K562 (cell line): ENCODE measurements around the gene MECR. TPM values are rescaled to one million over a fixed set of nuclear protein-coding genes. Genes with fewer than 3 reads are reported as not detected.
A peak's percentile ranks its signal among the peaks of the same experiment; 100 is the strongest.

ENCODE experiments used
- AFF1 ChIP-seq, 2 experiments: fragments of 450-650 bp; IDR thresholded peaks; 2 replicates each; pipeline ENCODE4 v1.6.1; 2018; ENCODE audit warnings: mild to moderate bottlenecking in 2 of 2, low read depth in 1 of 2; ENCODE audit not compliant: partially characterized antibody in 2 of 2
- CHAMP1 ChIP-seq: fragments of 450-650 bp; IDR thresholded peaks from 2 replicates; pipeline ENCODE4 v1.6.1; 2016; ENCODE audit warnings: mild to moderate bottlenecking
- ELK3 ChIP-seq: fragments of 450-650 bp; formaldehyde crosslinking; IDR thresholded peaks from 2 replicates; pipeline ENCODE4 v1.4.0; 2020; ENCODE audit warnings: mild to moderate bottlenecking
- GABPB1 ChIP-seq: sonication (generic); formaldehyde crosslinking; IDR thresholded peaks from 2 replicates; pipeline ENCODE4 v1.8.0; 2022; ENCODE audit warnings: mild to moderate bottlenecking, missing genetic modification reagents
- GATA2 ChIP-seq: sonication (generic); formaldehyde crosslinking; IDR thresholded peaks from 2 replicates; pipeline ENCODE4 v1.4.0; 2020; ENCODE audit warnings: mild to moderate bottlenecking, missing genetic modification reagents
- MEIS2 ChIP-seq: fragments of 450-650 bp; IDR thresholded peaks from 2 replicates; pipeline ENCODE4 v1.6.1; 2014; ENCODE audit warnings: mild to moderate bottlenecking; ENCODE audit not compliant: partially characterized antibody
- MYBL2 ChIP-seq, 2 experiments: fragments of 450-650 bp in 1 of 2; sonication (generic) in 1 of 2; formaldehyde crosslinking in 1 of 2; IDR thresholded peaks; 2 replicates each; pipeline versions ENCODE4 v1.6.1 to v1.8.1; 2017 to 2022; ENCODE audit warnings: borderline replicate concordance in 1 of 2, inconsistent platforms in 1 of 2, low read depth in 1 of 2, mild to moderate bottlenecking in 1 of 2, missing genetic modification reagents in 1 of 2, moderate library complexity in 1 of 2
- PYGO2 ChIP-seq: fragments of 450-650 bp; IDR thresholded peaks from 2 replicates; pipeline ENCODE4 v1.6.1; 2016; ENCODE audit warnings: mild to moderate bottlenecking, missing genetic modification characterization, moderate library complexity, missing compliant biosample characterization
- SMARCE1 ChIP-seq: fragments of 450-650 bp; IDR thresholded peaks from 2 replicates; pipeline ENCODE4 v1.7.1; 2016; ENCODE audit warnings: mild to moderate bottlenecking
- SNIP1 ChIP-seq: fragments of 450-650 bp; IDR thresholded peaks from 2 replicates; pipeline ENCODE4 v1.7.1; 2017; ENCODE audit warnings: low read depth, mild to moderate bottlenecking
- STAT5A ChIP-seq: IDR thresholded peaks from 2 replicates; pipeline ENCODE4 v1.6.1; 2012; ENCODE audit warnings: low read length, inconsistent platforms, borderline replicate concordance
- TCF3 ChIP-seq: sonication (generic); formaldehyde crosslinking; IDR thresholded peaks from 2 replicates; pipeline ENCODE4 v1.4.0; 2020; ENCODE audit warnings: mild to moderate bottlenecking, missing genetic modification reagents
- TGIF2 ChIP-seq: sonication (generic); formaldehyde crosslinking; IDR thresholded peaks from 2 replicates; pipeline ENCODE4 v1.8.1; 2022; ENCODE audit warnings: mild to moderate bottlenecking, missing genetic modification reagents, moderate library complexity
- TOE1 ChIP-seq, 2 experiments: fragments of 450-650 bp in 1 of 2; sonication (generic) in 1 of 2; formaldehyde crosslinking in 1 of 2; IDR thresholded peaks; 2 replicates each; pipeline versions ENCODE4 v1.7.1 to v1.8.0; 2016 to 2022; ENCODE audit warnings: borderline replicate concordance in 2 of 2, mild to moderate bottlenecking in 2 of 2, antibody characterized with exemption in 1 of 2, inconsistent platforms in 1 of 2, low read depth in 1 of 2, missing genetic modification reagents in 1 of 2, moderate library complexity in 1 of 2
- TRIM24 ChIP-seq, 2 experiments: fragments of 450-650 bp; IDR thresholded peaks; 2 replicates each; pipeline ENCODE4 v1.6.1; 2016
- ZEB2 ChIP-seq: fragments of 450-650 bp; IDR thresholded peaks from 2 replicates; pipeline ENCODE4 v1.6.1; 2016
- ZNF561 ChIP-seq: fragments of 450-650 bp; formaldehyde crosslinking; conservative IDR thresholded peaks from 2 replicates; pipeline ENCODE4 v1.4.0; 2020; ENCODE audit warnings: mild to moderate bottlenecking, moderate library complexity
- polyA plus RNA-seq, 8 experiments: library from polyadenylated mRNA; depleted of rRNA in 4 of 8; stranded (reverse) in 5 of 8; unstranded in 3 of 8; fragments of >200 nt; fragmentation: Nextera tagmentation in 2 of 8; fragmentation: Illumina TruSeq in 1 of 8; extraction: Ambion mirVana in 2 of 8; extraction: Trizol in 1 of 8; gene quantifications; 2 replicates each; pipeline versions ENCODE4 v1.2.1 to v1.2.3, GENCODE V29; 2011 to 2014; ENCODE audit warnings: inconsistent platforms in 1 of 8, missing spikeins in 1 of 8
- total RNA-seq, 7 experiments: library from RNA; depleted of rRNA in 6 of 7; stranded (reverse); fragments of >200 nt in 6 of 7; fragmentation: Illumina TruSeq in 2 of 7; extraction: Trizol in 2 of 7; gene quantifications; 2 replicates each; pipeline versions ENCODE4 v1.2.1 to v1.2.3, GENCODE V29; 2011 to 2021; ENCODE audit warnings: low replicate concordance in 1 of 7
- TF ChIP-seq, protein P1 (sequence below): fragments of 250-450 bp; sonication (Bioruptor Pico); IDR thresholded peaks from 2 replicates; pipeline ENCODE4 v1.5.0; 2021

The MECR gene
- total and polyA plus RNA-seq, 9 of the 15 experiments (the other 6 are each of a cell fraction or from before 2014, with no cell fraction given) = 10.4 to 58.6 (median 42.9) TPM

- TF ChIP-seq ELK3 (CRISPR knock-in tag) = no peak
- TF ChIP-seq SMARCE1 = peak; percentile 98
- TF ChIP-seq, protein P1, sequence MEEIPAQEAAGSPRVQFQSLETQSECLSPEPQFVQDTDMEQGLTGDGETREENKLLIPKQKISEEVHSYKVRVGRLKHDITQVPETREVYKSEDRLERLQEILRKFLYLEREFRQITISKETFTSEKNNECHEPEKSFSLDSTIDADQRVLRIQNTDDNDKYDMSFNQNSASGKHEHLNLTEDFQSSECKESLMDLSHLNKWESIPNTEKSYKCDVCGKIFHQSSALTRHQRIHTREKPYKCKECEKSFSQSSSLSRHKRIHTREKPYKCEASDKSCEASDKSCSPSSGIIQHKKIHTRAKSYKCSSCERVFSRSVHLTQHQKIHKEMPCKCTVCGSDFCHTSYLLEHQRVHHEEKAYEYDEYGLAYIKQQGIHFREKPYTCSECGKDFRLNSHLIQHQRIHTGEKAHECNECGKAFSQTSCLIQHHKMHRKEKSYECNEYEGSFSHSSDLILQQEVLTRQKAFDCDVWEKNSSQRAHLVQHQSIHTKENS (CRISPR knock-in tag) = no peak
- TF ChIP-seq GATA2 (CRISPR knock-in tag) = peak; percentile 98
- peak; percentile 85 for TF ChIP-seq STAT5A
- peak; percentile 85 for TF ChIP-seq ZEB2
- TF ChIP-seq TGIF2 (CRISPR knock-in tag) = no peak
- TF ChIP-seq PYGO2 (tag) = 0 out of 2 replicates have a peak, but pooled peaks have one; percentile 47
- 0 out of 2 replicates have a peak, but pooled peaks have one; percentile 21 for TF ChIP-seq GABPB1
- TF ChIP-seq MEIS2 = peak; percentile 99
- peak; percentile 96 for TF ChIP-seq TCF3
- no peak for TF ChIP-seq ZNF561
- peak; percentile 61; the same call in 1 of the 2 replicates for TF ChIP-seq CHAMP1
- peak in 1 of 2 experiments; percentile 68 for TF ChIP-seq AFF1 (IDR thresholded peaks at IDR 0.05; ENCODE audit: low read depth in 1 of 2, partially characterized antibody in 2 of 2)
- TF ChIP-seq MYBL2 (IDR thresholded peaks at IDR 0.05; ENCODE audit: low read depth) = peak; percentile 27; the same call in 1 of the 2 replicates
- TF ChIP-seq MYBL2 (CRISPR knock-in tag; IDR thresholded peaks at IDR 0.05; ENCODE audit: borderline replicate concordance) = no peak
- TF ChIP-seq TOE1 (IDR thresholded peaks at IDR 0.05; ENCODE audit: borderline replicate concordance) = peak; percentile 79; the same call in 1 of the 2 replicates
- TF ChIP-seq TOE1 (CRISPR knock-in tag; IDR thresholded peaks at IDR 0.05; ENCODE audit: borderline replicate concordance, low read depth) = no peak
- no peak for TF ChIP-seq SNIP1
- peak; percentile 91 to 96 for TF ChIP-seq TRIM24 (IDR thresholded peaks at IDR 0.05)
Measured at GRCh38 chr1:29156543-29157268, 74.0 kb downstream of the MECR start (continued).
